HEK293 (cell line): ENCODE data around the gene CD276.

Source experiments
- CTCF ChIA-PET: fragments of 350-600 bp; formaldehyde crosslinking; extraction: SDS; loops from one replicate; lab custom pipeline; 2021; ENCODE audit warnings: antibody characterized with exemption; lab: Yijun Ruan, JAX
- POLR2A ChIA-PET: fragments of 300-600 bp; formaldehyde crosslinking; extraction: SDS; loops from one replicate; lab custom pipeline; 2020; ENCODE audit warnings: antibody characterized with exemption, inconsistent platforms; lab: Yijun Ruan, JAX
- H3K27ac ChIP-seq: fragments of 200-500 bp; sonication (Bioruptor generic); 2 replicates; pipeline ENCODE4 v1.5.1; 2014; ENCODE audit warnings: low read depth, low read length, control low read depth, inconsistent platforms; ENCODE audit errors: extremely low read depth
- H3K36me3 ChIP-seq, 2 experiments: fragments of 200-500 bp in 1 of 2; sonication (Bioruptor generic) in 1 of 2; 1 replicate in 1 of 2; 2 replicates in 1 of 2; pipeline ENCODE4 v1.5.1; 2014 to 2017; ENCODE audit warnings: inconsistent platforms in 2 of 2, low read length in 2 of 2; ENCODE audit not compliant: control insufficient read depth in 2 of 2, insufficient read depth in 1 of 2
- H3K4me1 ChIP-seq: fragments of 200-500 bp; sonication (Bioruptor generic); 2 replicates; pipeline ENCODE4 v1.5.1; 2014; ENCODE audit warnings: mild to moderate bottlenecking, low read length, inconsistent platforms; ENCODE audit not compliant: control insufficient read depth, insufficient read depth
- H3K4me3 ChIP-seq: 2 replicates; pipeline ENCODE4 v1.5.1; 2011; ENCODE audit warnings: low read depth, mild to moderate bottlenecking, control low read depth, low read length, moderate library complexity
- H3K9me3 ChIP-seq: fragments of 200-500 bp; sonication (Bioruptor generic); 2 replicates; pipeline ENCODE4 v1.5.1; 2014; ENCODE audit warnings: low read depth, low read length, inconsistent platforms; ENCODE audit not compliant: control insufficient read depth, insufficient read depth
- BCL11B ChIP-seq: fragments of 450-650 bp; formaldehyde crosslinking; IDR thresholded peaks from 2 replicates; pipeline ENCODE4 v1.5.1; 2016; ENCODE audit warnings: low read depth, missing biosample characterization, missing genetic modification characterization
- HIC1 ChIP-seq: fragments of 450-650 bp; formaldehyde crosslinking; IDR thresholded peaks from 2 replicates; pipeline ENCODE4 v1.5.1; 2016; ENCODE audit warnings: missing biosample characterization, missing genetic modification characterization
- KLF8 ChIP-seq: fragments of 450-650 bp; formaldehyde crosslinking; IDR thresholded peaks from 2 replicates; pipeline ENCODE4 v1.5.1; 2016; ENCODE audit warnings: missing biosample characterization, missing genetic modification characterization
- ZBTB17 ChIP-seq: fragments of 450-650 bp; formaldehyde crosslinking; IDR thresholded peaks from 2 replicates; pipeline ENCODE4 v1.5.1; 2016; ENCODE audit warnings: missing biosample characterization, missing genetic modification characterization
- ZBTB44 ChIP-seq: fragments of 450-650 bp; IDR thresholded peaks from 2 replicates; pipeline ENCODE4 v1.5.1; 2018; ENCODE audit warnings: missing biosample characterization, mild to moderate bottlenecking, missing genetic modification characterization
- ZNF18 ChIP-seq: fragments of 450-650 bp; formaldehyde crosslinking; IDR thresholded peaks from 2 replicates; pipeline ENCODE4 v1.5.1; 2016; ENCODE audit warnings: missing biosample characterization, missing genetic modification characterization
- ZNF266 ChIP-seq: fragments of 450-650 bp; formaldehyde crosslinking; IDR thresholded peaks from 2 replicates; pipeline ENCODE4 v1.5.1; 2016; ENCODE audit warnings: missing biosample characterization, missing genetic modification characterization, low read depth
- ZNF433 ChIP-seq: fragments of 450-650 bp; formaldehyde crosslinking; IDR thresholded peaks from 2 replicates; pipeline ENCODE4 v1.5.1; 2016; ENCODE audit warnings: missing biosample characterization, missing genetic modification characterization, low read depth
- ZNF473 ChIP-seq: fragments of 450-650 bp; formaldehyde crosslinking; IDR thresholded peaks from 2 replicates; pipeline ENCODE4 v1.5.1; 2017; ENCODE audit warnings: missing biosample characterization, missing genetic modification characterization
- ZNF529 ChIP-seq: fragments of 450-650 bp; formaldehyde crosslinking; IDR thresholded peaks from 2 replicates; pipeline ENCODE4 v1.5.1; 2017; ENCODE audit warnings: missing genetic modification characterization, missing biosample characterization; ENCODE audit not compliant: insufficient replicate concordance
- ZNF621 ChIP-seq: fragments of 450-650 bp; formaldehyde crosslinking; IDR thresholded peaks from 2 replicates; pipeline ENCODE4 v1.5.1; 2017; ENCODE audit warnings: missing biosample characterization, missing genetic modification characterization
- ZNF658 ChIP-seq: fragments of 450-650 bp; formaldehyde crosslinking; IDR thresholded peaks from 2 replicates; pipeline ENCODE4; 2016; ENCODE audit warnings: missing biosample characterization, missing genetic modification characterization
- ZNF837 ChIP-seq: fragments of 450-650 bp; formaldehyde crosslinking; IDR thresholded peaks from 2 replicates; pipeline ENCODE4 v1.5.1; 2016; ENCODE audit warnings: missing biosample characterization, missing genetic modification characterization
- ZSCAN16 ChIP-seq: fragments of 450-650 bp; formaldehyde crosslinking; IDR thresholded peaks from 2 replicates; pipeline ENCODE4 v1.5.1; 2016; ENCODE audit warnings: missing biosample characterization, missing genetic modification characterization
- ZSCAN18 ChIP-seq: fragments of 450-650 bp; formaldehyde crosslinking; IDR thresholded peaks from 2 replicates; pipeline ENCODE4 v1.5.1; 2016; ENCODE audit warnings: missing biosample characterization, missing genetic modification characterization
- ZSCAN4 ChIP-seq: fragments of 450-650 bp; formaldehyde crosslinking; IDR thresholded peaks from 2 replicates; pipeline ENCODE4 v1.5.1; 2017; ENCODE audit warnings: missing biosample characterization, missing genetic modification characterization

The CD276 gene

GRCh38 chr15:73709686-73710085 is 25.5 kb downstream of the CD276 start:
- ChIA-PET CTCF (interaction anchor here (0.6 to 3.3 kb wide), 6 partner anchors 10 to 378 kb away, joined by 3 to 11 read pairs (median 4); no protein-coding TSS in a partner anchor), POLR2A (no interaction called here)
- no peak overlapping the region for H3K4me3 ChIP-seq
- H3K36me3 ChIP-seq = peaks cover 18 to 92% of the 10 kb centered on the region in 2 experiments; a peak in 2 of 3 replicates
- no peak for TF ChIP-seq ZNF837 (tag by site-specific recombination)
- H3K4me1 ChIP-seq = no peaks in the 10 kb centered on the region
- no peak overlapping the region for H3K27ac ChIP-seq
- no peaks in the 10 kb centered on the region for H3K9me3 ChIP-seq

- H3K27ac ChIP-seq = no peak overlapping the region
- no peaks in the 10 kb centered on the region for H3K4me1 ChIP-seq
- POLR2A ChIA-PET = no interaction called here
- CTCF ChIA-PET = interaction anchor here (0.5 to 3.3 kb wide), 7 partner anchors 8 to 147 kb away, joined by 3 to 11 read pairs (median 4); no protein-coding TSS in a partner anchor
- TF ChIP-seq ZSCAN18 (tag by site-specific recombination) (no peak), HIC1 (tag by site-specific recombination) (0 out of 2 replicates have a peak, but pooled peaks have one; percentile 12)
- peaks cover 18 to 87% of the 10 kb centered on the region in 2 experiments; a peak in 2 of 3 replicates for H3K36me3 ChIP-seq
- no peaks in the 10 kb centered on the region for H3K9me3 ChIP-seq
- H3K4me3 ChIP-seq = no peak overlapping the region
These were observed 26.1 kb downstream of the CD276 start for GRCh38 chr15:73710321-73710720.

GRCh38 chr15:73711526-73711925 is 27.3 kb downstream of the CD276 start:
- Histone ChIP-seq H3K4me1 (no peaks in the 10 kb centered on the region), H3K9me3 (no peaks in the 10 kb centered on the region), H3K4me3 (no peak overlapping the region), H3K27ac (no peak overlapping the region), H3K36me3 (peaks cover 10 to 79% of the 10 kb centered on the region in 2 experiments; a peak in 2 of 3 replicates)
- TF ChIP-seq ZNF266 (tag by site-specific recombination) (no peak), ZNF473 (tag by site-specific recombination) (no peak), ZNF658 (tag by site-specific recombination) (no peak), ZBTB44 (tag by site-specific recombination) (no peak), BCL11B (tag by site-specific recombination) (no peak), KLF8 (tag by site-specific recombination) (no peak), ZNF529 (tag by site-specific recombination) (no peak), ZNF18 (tag by site-specific recombination) (no peak), ZBTB17 (tag by site-specific recombination) (no peak), ZSCAN16 (no peak), ZNF433 (tag by site-specific recombination) (no peak), ZNF621 (no peak), ZSCAN4 (tag by site-specific recombination) (no peak)
- POLR2A ChIA-PET = interaction anchor here (0.6 kb wide), 1 partner anchor 15 kb away, joined by 4 read pairs; no protein-coding TSS in a partner anchor
- CTCF ChIA-PET = interaction anchor here (0.6 to 3.3 kb wide), 11 partner anchors 10 to 376 kb away, joined by 3 to 12 read pairs (median 4); no protein-coding TSS in a partner anchor
